GM12891 (cell line): ENCODE measurements around the gene SMYD3.

Source experiments
- PAX5 ChIP-seq: IDR thresholded peaks from 2 replicates; pipeline ENCODE4 v1.6.1; 2011; ENCODE audit warnings: low read length, moderate library complexity, mild to moderate bottlenecking; ENCODE audit not compliant: insufficient read depth, severe bottlenecking
- POLR2A ChIP-seq: IDR thresholded peaks from 2 replicates; pipeline ENCODE4 v1.6.1; 2011; ENCODE audit warnings: low read depth, low read length, control low read depth
- POLR2AphosphoS5 ChIP-seq: IDR thresholded peaks from 2 replicates; pipeline ENCODE4 v1.6.1; 2011; ENCODE audit warnings: low read depth, low read length, control low read depth
- POU2F2 ChIP-seq: IDR thresholded peaks from 2 replicates; pipeline ENCODE4 v1.6.1; 2011; ENCODE audit warnings: low read depth, mild to moderate bottlenecking, control low read depth, low read length, moderate library complexity
- SPI1 ChIP-seq: IDR thresholded peaks from 2 replicates; pipeline ENCODE4 v1.6.1; 2011; ENCODE audit warnings: low read depth, low read length, control low read depth
- TAF1 ChIP-seq: IDR thresholded peaks from 2 replicates; pipeline ENCODE4 v1.6.1; 2011; ENCODE audit warnings: low read depth, low read length, control low read depth

DNA sequence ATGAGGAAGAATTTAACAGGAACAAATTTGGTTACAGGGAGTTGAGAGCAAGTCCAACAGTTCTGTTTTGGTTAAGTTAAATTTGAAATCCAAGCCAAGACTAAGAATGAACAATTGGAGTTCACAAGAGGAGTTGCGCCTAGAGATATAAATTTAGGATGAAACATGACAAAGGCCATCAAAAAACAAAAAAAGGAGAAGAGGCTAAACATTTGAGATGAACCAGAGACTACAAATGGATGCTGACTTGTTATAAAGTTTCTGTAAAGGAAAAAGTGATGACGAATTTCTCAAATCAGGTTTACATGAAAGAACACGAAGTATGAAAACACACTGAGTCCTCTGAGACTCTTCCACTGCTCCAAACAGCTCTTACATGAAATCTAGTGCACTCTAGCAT lies 575.6 kb downstream of the SMYD3 start:
- TF ChIP-seq POLR2A (no peak), POLR2AphosphoS5 (no peak), POU2F2 (no peak), PAX5 (no peak), SPI1 (no peak), TAF1 (no peak)
